Midbrain (tissue), 1 donor: ENCODE results near the gene NACA.
A peak's percentile ranks its signal among the peaks of the same experiment; 100 is the strongest.
"Not testable (repeated sequence)": the region's sequence is repeated elsewhere in the genome, so short reads cannot be mapped to it uniquely, and the experiment has no call there.

ENCODE experiments used
- DNase-seq: peaks from one replicate; lab custom pipeline; 2025; lab: John Stamatoyannopoulos, UW

The NACA gene

GRCh38 chr12:56724972-56725722, at the start of gene NACA:
Gene NACA, minus strand, starts transcription at chr12:56725299. Its CDS starts 778 bp downstream, at chr12:56724521.
- peak; percentile 98 for DNase-seq

GRCh38 chr12:56773113-56773512, 48.0 kb upstream of the NACA start:
- DNase-seq: no peak

- DNase-seq: no peak
These were observed 47.5 kb upstream of the NACA start for GRCh38 chr12:56772625-56773024.

- DNase-seq: no peak
These were observed 44.8 kb upstream of the NACA start for GRCh38 chr12:56769868-56770267.

GRCh38 chr12:56768424-56768823, 43.3 kb upstream of the NACA start:
- DNase-seq: no peak

- DNase-seq: peak; percentile 24
These were observed 41.4 kb upstream of the NACA start for GRCh38 chr12:56766535-56766934.

- no peak for DNase-seq
These were observed 38.9 kb upstream of the NACA start for GRCh38 chr12:56763753-56764657.

GRCh38 chr12:56761812-56762211, 36.7 kb upstream of the NACA start:
- no peak for DNase-seq

- no peak for DNase-seq
These were observed 35.4 kb upstream of the NACA start for GRCh38 chr12:56760460-56760859.

GRCh38 chr12:56759263-56759908, 34.3 kb upstream of the NACA start:
- DNase-seq: no peak

GRCh38 chr12:56758728-56759262, 33.7 kb upstream of the NACA start:
- no peak for DNase-seq

GRCh38 chr12:56757971-56758370, 32.9 kb upstream of the NACA start:
- DNase-seq: not testable (repeated sequence)

- no peak for DNase-seq
These were observed 28.5 kb upstream of the NACA start for GRCh38 chr12:56753566-56753965.

GRCh38 chr12:56751712-56752598, 26.9 kb upstream of the NACA start, which contains the start of gene PRIM1:
Gene PRIM1, minus strand, starts transcription at chr12:56752323. Its CDS starts 25 bp downstream, at chr12:56752298.
- DNase-seq: peak; percentile 86

GRCh38 chr12:56750596-56750995, 25.5 kb upstream of the NACA start:
- not testable (repeated sequence) for DNase-seq

- no peak for DNase-seq
These were observed 24.8 kb upstream of the NACA start for GRCh38 chr12:56749853-56750252.

GRCh38 chr12:56749359-56749758, 24.3 kb upstream of the NACA start:
- no peak for DNase-seq

- no peak for DNase-seq
These were observed 3.2 kb upstream of the NACA start for GRCh38 chr12:56728139-56728861.

GRCh38 chr12:56726196-56726675, 1.1 kb upstream of the NACA start:
- DNase-seq: not testable (repeated sequence)

GRCh38 chr12:56725723-56726102, 614 bp upstream of the NACA start:
- DNase-seq: no peak

- peak; percentile 46 for DNase-seq
These were observed 463 bp downstream of the NACA start for GRCh38 chr12:56724701-56724971.
